Body of pancreas (tissue), 4 donors: ENCODE data around the gene HAUS2. TPM values are rescaled to one million over a fixed set of nuclear protein-coding genes. Genes with fewer than 3 reads are reported as not detected.
"Not testable (repeated sequence)": the region's sequence is repeated elsewhere in the genome, so short reads cannot be mapped to it uniquely, and the experiment has no call there.

ENCODE experiments used
- ATAC-seq: fragments of 150-250 bp; one replicate; pipeline ENCODE4 v1.9.1; 2016
- DNase-seq, 4 donors: peaks; one replicate each; pipeline ENCODE4 v3.0.0-alpha.2; 2019
- H3K27ac ChIP-seq, 4 donors: fragments of 200-600 bp; sonication (generic); 1 replicate in 3 of 4; 2 replicates in 1 of 4; pipeline versions ENCODE4 v1.5.1 to v1.6.1; 2016 to 2019; ENCODE audit warnings: mild to moderate bottlenecking in 1 of 4, mixed read lengths in 1 of 4, moderate library complexity in 1 of 4
- H3K27me3 ChIP-seq, 2 donors: fragments of 200-600 bp; sonication (generic); one replicate each; pipeline ENCODE4 v1.6.0; 2016; ENCODE audit warnings: mild to moderate bottlenecking in 1 of 2
- H3K36me3 ChIP-seq, 2 donors: fragments of 200-600 bp; sonication (generic); replicated peaks in 1 of 2; 2 replicates each; pipeline ENCODE4 v1.5.1; 2016; ENCODE audit warnings: low read depth in 2 of 2; ENCODE audit not compliant: insufficient read depth in 1 of 2
- H3K4me1 ChIP-seq: fragments of 200-600 bp; sonication (generic); one replicate; pipeline ENCODE4 v1.6.0; 2016
- H3K4me3 ChIP-seq, 2 donors: fragments of 200-600 bp; sonication (generic); 1 replicate in 1 of 2; 2 replicates in 1 of 2; pipeline ENCODE4 v1.5.1; 2016 to 2019
- H3K9me3 ChIP-seq, 3 donors: fragments of 200-600 bp; sonication (generic); 1 replicate in 2 of 3; 2 replicates in 1 of 3; pipeline ENCODE4 v1.5.1; 2016
- CTCF ChIP-seq, 7 experiments: fragments of 450-650 bp in 4 of 7; fragments of 200-600 bp in 3 of 7; sonication (generic) in 3 of 7; IDR thresholded peaks; one replicate each; pipeline ENCODE4 v1.5.1; 2016 to 2019; ENCODE audit warnings: antibody characterized with exemption in 7 of 7
- POLR2A ChIP-seq, 3 donors: fragments of 450-650 bp; IDR thresholded peaks; one replicate each; pipeline ENCODE4 v1.6.1; 2016; ENCODE audit warnings: antibody characterized with exemption in 3 of 3, mild to moderate bottlenecking in 2 of 3
- WGBS, 2 donors: methylation state at CpG; one replicate each; pipeline ENCODE4 v1.1.5; 2017; 5-methylcytosine and 5-hydroxymethylcytosine counted together
- intact Hi-C: fragments of 100-400 bp; cut with DNase I; formaldehyde crosslinking; loops from one replicate; pipeline ENCODE4 v1.15.1; 2023
- total RNA-seq, 2 donors: library from RNA; depleted of rRNA; stranded (reverse); fragments of >200 nt; gene quantifications; one replicate each; pipeline ENCODE4 v1.1.0, GENCODE V29; 2016

Gene HAUS2
- total RNA-seq, 2 donors from 2014 or later = 8.6 to 24.7 TPM

GRCh38 chr15:42549032-42549491, 424 bp downstream of the HAUS2 start:
- no peaks in the 10 kb centered on the region for H3K27me3 ChIP-seq
- TF ChIP-seq POLR2A (IDR thresholded peaks at IDR 0.05) (no peak), CTCF (IDR thresholded peaks at IDR 0.05) (no peak)
- ATAC-seq (peak; percentile 34), DNase-seq (peak in 2 of 4 donors; percentile 11 to 25)
- WGBS, 2 donors = 1% methylated on average over 15 of the region's 15 CpGs
- H3K36me3 ChIP-seq = peaks cover 0 to 5% of the 10 kb centered on the region in 2 donors
- peaks cover 17% of the 10 kb centered on the region for H3K4me1 ChIP-seq
- intact Hi-C loops = no loop called here
- no peaks in the 10 kb centered on the region for H3K9me3 ChIP-seq
- H3K4me3 ChIP-seq = peak overlapping the region; percentile 89 to 91
- H3K27ac ChIP-seq = peak overlapping the region; percentile 71 to 92 (median 81)

GRCh38 chr15:42549741-42550392, 1.2 kb downstream of the HAUS2 start:
- no peaks in the 10 kb centered on the region for H3K9me3 ChIP-seq
- H3K36me3 ChIP-seq = peaks cover 0 to 2% of the 10 kb centered on the region in 2 donors
- H3K4me3 ChIP-seq = peak overlapping the region in 1 of 2 donors; percentile 91
- H3K4me1 ChIP-seq = peaks cover 17% of the 10 kb centered on the region
- intact Hi-C loops = no loop called here
- ATAC-seq (no peak), DNase-seq (no peak)
- no peaks in the 10 kb centered on the region for H3K27me3 ChIP-seq
- 70 to 71% methylated on average over 12 of the region's 12 CpGs for WGBS, 2 donors
- TF ChIP-seq CTCF (IDR thresholded peaks at IDR 0.05) (no peak), POLR2A (IDR thresholded peaks at IDR 0.05) (no peak)
- no peak overlapping the region for H3K27ac ChIP-seq

GRCh38 chr15:42553554-42553953, 4.9 kb downstream of the HAUS2 start:
- no peak for ATAC-seq
- no peak overlapping the region for H3K4me3 ChIP-seq
- 71 to 90% methylated on average over 1 of the region's 1 CpG for WGBS, 2 donors
- no peak for DNase-seq
- no peaks in the 10 kb centered on the region for H3K27me3 ChIP-seq
- TF ChIP-seq CTCF (IDR thresholded peaks at IDR 0.05) (no peak), POLR2A (IDR thresholded peaks at IDR 0.05) (no peak)
- no peak overlapping the region for H3K27ac ChIP-seq
- intact Hi-C loops = no loop called here
- peaks cover 7% of the 10 kb centered on the region for H3K4me1 ChIP-seq
- H3K9me3 ChIP-seq = no peaks in the 10 kb centered on the region
- no peaks in the 10 kb centered on the region for H3K36me3 ChIP-seq

GRCh38 chr15:42556550-42557207, 8.0 kb downstream of the HAUS2 start:
- H3K9me3 ChIP-seq, H3K4me3 ChIP-seq, H3K27me3 ChIP-seq, ATAC-seq, H3K36me3 ChIP-seq, intact Hi-C loops, H3K27ac ChIP-seq, H3K4me1 ChIP-seq: not testable (repeated sequence)
- DNase-seq = peak in 2 of 4 donors; percentile 21 to 23
- 90 to 92% methylated on average over 12 of the region's 12 CpGs for WGBS, 2 donors

GRCh38 chr15:42558739-42559138, 10.1 kb downstream of the HAUS2 start:
- no peak for DNase-seq
- TF ChIP-seq CTCF (IDR thresholded peaks at IDR 0.05) = no peak
- Histone ChIP-seq H3K9me3 (no peaks in the 10 kb centered on the region), H3K4me1 (no peaks in the 10 kb centered on the region), H3K4me3 (no peak overlapping the region), H3K27ac (no peak overlapping the region), H3K36me3 (peaks cover 0 to 13% of the 10 kb centered on the region in 2 donors), H3K27me3 (no peaks in the 10 kb centered on the region)
- intact Hi-C loops = no loop called here
- WGBS, 2 donors = 91 to 98% methylated on average over 3 of the region's 3 CpGs
- ATAC-seq = no peak
